ENCODE measurements around the gene HP1BP3.

HP1BP3 gene

DNA sequence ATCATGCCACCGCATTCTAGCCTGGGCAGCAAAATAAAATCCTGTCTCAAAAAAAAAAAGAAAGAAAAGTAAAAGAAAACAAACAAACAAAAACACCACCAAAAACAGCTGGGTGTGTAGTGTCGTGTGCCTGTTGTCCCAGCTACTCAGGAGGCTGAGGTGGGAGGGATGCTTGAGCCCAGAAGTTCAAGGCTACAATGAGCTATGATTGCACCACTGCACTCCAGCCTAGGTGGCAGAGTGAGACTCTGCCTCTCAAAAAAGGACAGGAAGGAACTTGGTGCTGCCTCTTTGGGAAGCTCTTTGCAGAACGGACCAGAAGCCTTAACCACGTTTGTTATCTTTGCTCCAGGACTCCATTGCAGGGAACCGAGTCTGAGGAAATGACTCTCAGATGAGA, 80.3 kb downstream of the HP1BP3 start:
- Histone ChIP-seq H3K4me2 (ENCODE audit: low read depth, low read length, poor library complexity, severe bottlenecking) (no peak overlapping the region), H3K9me2 (replicated peaks; ENCODE audit: low read depth, low read length) (no peaks in the 10 kb centered on the region), H3K9me3 (ENCODE audit: insufficient read depth, low read depth, low read length) (no peaks in the 10 kb centered on the region), H2AFZ (ENCODE audit: low read length) (no peak overlapping the region), H3K4me1 (ENCODE audit: insufficient read depth, low read length, poor library complexity, severe bottlenecking) (no peaks in the 10 kb centered on the region), H3K9ac (ENCODE audit: low read depth, low read length, poor library complexity, severe bottlenecking) (no peak overlapping the region), H3K4me3 (ENCODE audit: low read length, poor library complexity, severe bottlenecking) (no peak overlapping the region), H3K36me3 (ENCODE audit: insufficient read depth, low read length) (no peaks in the 10 kb centered on the region), H3K27me3 (ENCODE audit: insufficient read depth, low read length, poor library complexity, severe bottlenecking) (no peaks in the 10 kb centered on the region), H3K79me2 (ENCODE audit: insufficient read depth, low read length) (no peaks in the 10 kb centered on the region), H3F3A (ENCODE audit: low read depth) (no peaks in the 10 kb centered on the region), H4K20me1 (ENCODE audit: insufficient read depth, low read length, poor library complexity, severe bottlenecking) (no peaks in the 10 kb centered on the region)
- TF ChIP-seq, protein P1, sequence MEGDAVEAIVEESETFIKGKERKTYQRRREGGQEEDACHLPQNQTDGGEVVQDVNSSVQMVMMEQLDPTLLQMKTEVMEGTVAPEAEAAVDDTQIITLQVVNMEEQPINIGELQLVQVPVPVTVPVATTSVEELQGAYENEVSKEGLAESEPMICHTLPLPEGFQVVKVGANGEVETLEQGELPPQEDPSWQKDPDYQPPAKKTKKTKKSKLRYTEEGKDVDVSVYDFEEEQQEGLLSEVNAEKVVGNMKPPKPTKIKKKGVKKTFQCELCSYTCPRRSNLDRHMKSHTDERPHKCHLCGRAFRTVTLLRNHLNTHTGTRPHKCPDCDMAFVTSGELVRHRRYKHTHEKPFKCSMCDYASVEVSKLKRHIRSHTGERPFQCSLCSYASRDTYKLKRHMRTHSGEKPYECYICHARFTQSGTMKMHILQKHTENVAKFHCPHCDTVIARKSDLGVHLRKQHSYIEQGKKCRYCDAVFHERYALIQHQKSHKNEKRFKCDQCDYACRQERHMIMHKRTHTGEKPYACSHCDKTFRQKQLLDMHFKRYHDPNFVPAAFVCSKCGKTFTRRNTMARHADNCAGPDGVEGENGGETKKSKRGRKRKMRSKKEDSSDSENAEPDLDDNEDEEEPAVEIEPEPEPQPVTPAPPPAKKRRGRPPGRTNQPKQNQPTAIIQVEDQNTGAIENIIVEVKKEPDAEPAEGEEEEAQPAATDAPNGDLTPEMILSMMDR (conservative IDR thresholded peaks at IDR 0.05; ENCODE audit: low read length) = no peak
- no peak for TF ChIP-seq EZH2phosphoT487 (IDR thresholded peaks at IDR 0.05; ENCODE audit: borderline replicate concordance)

DNA sequence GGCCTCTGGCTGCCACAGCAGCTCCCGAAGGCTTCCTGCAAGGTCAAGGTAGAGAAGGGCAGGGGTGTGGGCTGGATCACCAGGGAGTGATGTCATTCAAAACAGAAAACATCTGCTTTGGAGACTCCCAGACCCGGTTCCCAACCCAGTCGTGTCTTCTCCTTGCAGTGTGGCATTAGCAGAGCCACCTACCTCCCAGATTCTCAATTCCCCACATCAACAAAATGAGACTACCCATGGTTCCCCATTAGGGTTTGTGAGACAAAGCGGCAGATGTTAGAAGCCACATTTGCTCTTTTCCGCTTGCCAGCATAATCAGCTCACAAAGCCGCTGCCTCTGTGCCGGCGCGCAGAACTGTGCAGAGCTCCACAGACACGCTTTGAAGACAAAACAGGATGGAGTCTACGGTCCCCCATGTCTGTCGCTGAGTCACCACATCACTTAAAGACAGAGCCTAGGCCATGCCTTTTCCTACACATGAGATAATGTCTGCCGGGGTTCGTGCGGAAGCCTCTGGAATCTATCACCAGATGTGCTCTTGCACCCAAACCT, 81.8 kb downstream of the HP1BP3 start:
- Histone ChIP-seq H3K27me3 (ENCODE audit: insufficient read depth, low read length, poor library complexity, severe bottlenecking) (no peaks in the 10 kb centered on the region), H3K9me3 (ENCODE audit: insufficient read depth, low read depth, low read length) (no peaks in the 10 kb centered on the region), H3K4me3 (ENCODE audit: low read length, poor library complexity, severe bottlenecking) (no peak overlapping the region), H3K9me2 (replicated peaks; ENCODE audit: low read depth, low read length) (no peaks in the 10 kb centered on the region), H3K36me3 (ENCODE audit: insufficient read depth, low read length) (no peaks in the 10 kb centered on the region), H3K4me1 (ENCODE audit: insufficient read depth, low read length, poor library complexity, severe bottlenecking) (no peaks in the 10 kb centered on the region), H4K20me1 (ENCODE audit: insufficient read depth, low read length, poor library complexity, severe bottlenecking) (no peaks in the 10 kb centered on the region), H3K4me2 (ENCODE audit: low read depth, low read length, poor library complexity, severe bottlenecking) (no peak overlapping the region), H3K9ac (ENCODE audit: low read depth, low read length, poor library complexity, severe bottlenecking) (no peak overlapping the region), H3F3A (ENCODE audit: low read depth) (no peaks in the 10 kb centered on the region), H3K79me2 (ENCODE audit: insufficient read depth, low read length) (no peaks in the 10 kb centered on the region), H2AFZ (ENCODE audit: low read length) (no peak overlapping the region)
- TF ChIP-seq EZH2phosphoT487 (IDR thresholded peaks at IDR 0.05; ENCODE audit: borderline replicate concordance) = no peak
- TF ChIP-seq, protein P1 (conservative IDR thresholded peaks at IDR 0.05; ENCODE audit: low read length) = no peak

DNA sequence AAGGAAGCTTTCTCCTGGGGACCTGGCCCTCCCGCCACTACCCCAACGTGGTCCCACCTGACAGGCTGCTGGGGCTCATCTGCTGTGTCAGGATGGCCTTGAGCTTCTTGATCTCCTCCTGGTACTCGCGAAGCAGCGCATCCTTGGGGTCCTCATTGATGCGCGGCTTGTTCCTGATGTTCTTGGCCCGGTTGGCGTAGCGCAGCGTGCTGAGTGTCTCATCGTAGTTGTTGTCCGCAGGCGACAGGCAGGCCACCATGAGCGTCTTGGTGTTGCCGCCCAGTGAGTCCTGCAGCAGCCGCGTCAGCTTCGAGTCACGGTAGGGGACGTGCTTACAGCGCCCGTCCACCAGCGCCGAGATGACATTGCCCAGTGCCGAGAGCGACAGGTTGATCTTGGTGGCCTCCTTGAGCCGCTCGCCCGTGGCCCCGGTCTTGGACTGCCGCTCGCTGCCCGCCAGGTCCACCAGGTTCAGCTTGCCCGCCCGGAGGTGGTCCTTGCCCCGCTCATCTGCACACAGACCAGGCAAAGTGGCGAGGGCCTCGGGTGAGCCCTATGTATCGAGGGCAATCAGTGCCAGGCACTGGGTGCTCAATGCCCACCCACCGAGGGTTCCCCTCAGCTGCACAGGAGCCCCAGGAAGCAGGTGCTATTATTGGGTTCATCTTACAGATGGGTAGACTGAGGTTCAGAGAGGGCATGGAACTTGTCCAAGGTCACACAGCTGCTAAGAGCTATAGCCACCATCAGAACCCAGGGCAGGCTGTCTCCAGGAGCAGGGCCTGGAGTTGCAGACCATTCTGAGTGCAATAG, 82.5 kb downstream of the HP1BP3 start:
- Histone ChIP-seq H3F3A (ENCODE audit: low read depth) (no peaks in the 10 kb centered on the region), H3K27me3 (ENCODE audit: insufficient read depth, low read length, poor library complexity, severe bottlenecking) (no peaks in the 10 kb centered on the region), H3K9me2 (replicated peaks; ENCODE audit: low read depth, low read length) (no peaks in the 10 kb centered on the region), H3K4me1 (ENCODE audit: insufficient read depth, low read length, poor library complexity, severe bottlenecking) (no peaks in the 10 kb centered on the region), H2AFZ (ENCODE audit: low read length) (no peak overlapping the region), H3K9me3 (ENCODE audit: insufficient read depth, low read depth, low read length) (no peaks in the 10 kb centered on the region), H3K4me2 (ENCODE audit: low read depth, low read length, poor library complexity, severe bottlenecking) (no peak overlapping the region), H3K79me2 (ENCODE audit: insufficient read depth, low read length) (no peaks in the 10 kb centered on the region), H3K4me3 (ENCODE audit: low read length, poor library complexity, severe bottlenecking) (no peak overlapping the region), H4K20me1 (ENCODE audit: insufficient read depth, low read length, poor library complexity, severe bottlenecking) (no peaks in the 10 kb centered on the region), H3K36me3 (ENCODE audit: insufficient read depth, low read length) (no peaks in the 10 kb centered on the region), H3K9ac (ENCODE audit: low read depth, low read length, poor library complexity, severe bottlenecking) (no peak overlapping the region)
- no peak for TF ChIP-seq EZH2phosphoT487 (IDR thresholded peaks at IDR 0.05; ENCODE audit: borderline replicate concordance)
- TF ChIP-seq, protein P1 (conservative IDR thresholded peaks at IDR 0.05; ENCODE audit: low read length) = no peak
